ENCODE measurements around the gene DRC7.

Gene DRC7

DNA sequence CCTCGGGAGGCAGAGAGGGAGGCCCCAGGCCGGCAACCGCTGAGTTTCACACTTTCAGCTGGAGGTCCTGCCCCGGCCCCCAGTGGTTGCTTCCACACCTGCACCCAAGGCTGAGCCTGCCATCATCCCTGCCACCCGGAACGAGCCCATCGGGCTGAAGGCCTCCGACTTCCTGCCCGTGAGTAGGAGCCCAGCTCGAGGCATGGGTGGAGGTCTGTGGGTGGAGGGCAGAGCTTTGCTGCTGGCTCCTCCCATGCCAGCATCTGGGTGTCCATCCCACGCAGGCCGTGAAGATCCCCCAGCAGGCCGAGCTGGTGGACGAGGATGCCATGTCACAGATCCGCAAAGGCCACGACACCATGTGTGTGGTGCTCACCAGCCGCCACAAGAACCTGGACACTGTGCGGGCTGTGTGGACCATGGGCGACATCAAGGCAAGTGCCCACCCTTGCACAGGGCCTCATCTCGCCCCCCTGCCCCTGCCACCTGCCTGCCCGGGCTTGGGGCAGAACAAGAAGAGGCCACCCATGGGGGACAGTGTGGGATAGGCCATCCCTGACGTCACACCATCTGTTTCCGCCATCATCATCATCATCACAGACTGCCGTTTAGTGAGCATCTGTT, 60.6 kb downstream of the DRC7 start:
- DNase-seq = no peak

DNA sequence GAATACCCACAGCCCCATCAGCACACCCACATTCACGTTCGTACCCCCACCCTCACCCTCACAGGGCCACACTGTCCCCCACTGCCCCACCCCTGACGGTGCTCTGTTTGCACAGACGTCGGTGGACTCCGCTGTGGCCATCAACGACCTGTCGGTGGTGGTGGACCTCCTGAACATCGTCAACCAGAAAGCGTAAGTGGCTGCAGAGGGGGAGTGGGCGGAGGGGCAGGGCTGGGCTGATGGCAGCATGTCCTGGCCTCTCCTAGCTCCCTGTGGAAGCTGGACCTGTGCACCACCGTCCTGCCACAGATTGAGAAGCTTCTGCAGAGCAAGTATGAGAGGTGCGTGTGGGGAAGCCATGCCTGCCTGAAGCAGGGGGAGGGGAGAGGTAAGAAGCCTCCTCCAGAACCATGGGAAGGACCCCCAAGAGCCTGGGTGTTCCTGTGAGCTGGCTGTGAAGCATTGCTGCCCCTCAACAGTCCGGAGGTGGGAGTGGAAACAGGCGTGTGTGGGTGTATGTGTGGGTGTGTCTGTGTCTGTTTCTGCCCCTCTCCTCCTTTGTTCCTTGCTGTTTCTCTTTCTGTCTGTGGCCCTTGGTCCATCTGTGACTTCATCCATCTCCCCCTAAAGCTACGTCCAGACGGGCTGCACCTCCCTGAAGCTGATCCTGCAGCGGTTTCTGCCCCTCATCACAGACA, 61.3 kb downstream of the DRC7 start:
- DNase-seq = no peak

DNA sequence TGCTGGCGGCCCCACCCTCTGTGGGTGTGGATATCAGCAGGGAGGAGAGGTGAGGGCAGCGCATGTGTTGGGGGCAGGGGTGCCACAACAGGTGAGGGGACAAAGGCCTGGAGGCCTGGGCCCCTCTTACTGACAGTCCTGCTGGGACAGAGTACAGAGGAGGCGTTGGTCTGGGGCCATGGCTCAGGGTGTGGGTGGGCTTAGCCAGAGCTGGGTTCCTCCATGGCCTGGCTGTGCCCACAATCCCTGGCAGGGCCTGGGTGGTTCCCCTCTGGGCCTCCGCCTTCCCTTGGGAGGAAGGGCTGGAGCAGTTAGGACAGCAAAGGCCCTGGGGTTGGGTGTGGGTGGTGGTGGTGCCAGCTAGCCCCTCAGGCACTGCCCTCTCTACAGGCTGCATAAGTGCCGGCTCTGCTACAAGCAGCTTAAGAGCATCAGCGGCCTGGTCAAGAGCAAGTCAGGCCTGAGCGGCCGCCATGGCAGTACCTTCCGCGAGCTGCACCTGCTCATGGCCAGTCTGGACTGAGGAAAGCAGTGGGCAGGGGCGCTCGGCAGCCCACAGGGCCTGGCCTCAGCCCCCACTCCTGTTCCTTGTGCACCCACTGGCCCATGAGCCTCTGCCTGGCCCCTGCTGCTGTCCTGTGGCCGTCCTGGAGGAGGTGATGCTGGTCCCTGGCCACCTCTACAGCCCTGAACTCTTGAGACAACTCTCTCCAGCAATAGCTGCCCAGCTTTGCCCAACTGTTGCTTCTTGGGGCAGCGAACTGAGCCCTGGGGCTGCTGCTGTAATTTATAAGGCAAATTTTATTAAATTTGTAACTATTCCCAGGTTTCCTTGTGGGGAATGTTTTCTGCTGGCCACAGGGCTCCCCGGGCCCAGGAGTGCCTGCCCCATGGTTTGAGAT, 62.1 kb downstream of the DRC7 start:
- DNase-seq = no peak

DNA sequence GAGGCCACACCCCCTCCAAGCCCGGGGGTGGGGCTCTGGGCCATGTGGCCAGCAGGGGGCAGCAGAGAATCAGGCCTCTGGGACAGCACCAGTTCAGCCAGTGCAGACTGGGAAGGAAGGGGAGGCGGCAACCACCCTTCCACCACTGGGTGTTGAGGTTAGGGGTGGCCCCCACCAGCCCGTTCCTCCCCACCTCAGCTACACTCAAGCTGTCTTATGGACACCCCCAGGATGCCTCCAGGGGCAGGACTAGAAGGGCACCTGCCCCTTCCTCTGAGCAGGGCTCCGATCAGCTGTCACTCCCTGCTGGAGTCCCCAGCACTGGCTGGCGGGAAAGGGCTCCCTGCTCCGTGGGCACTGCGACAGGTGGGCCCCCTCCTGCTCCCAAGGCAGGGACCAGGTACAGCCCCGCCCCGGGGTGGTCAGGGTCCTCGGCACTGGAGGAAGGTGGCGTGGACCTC, 62.8 kb downstream of the DRC7 start:
- DNase-seq = peak; percentile 93

DNA sequence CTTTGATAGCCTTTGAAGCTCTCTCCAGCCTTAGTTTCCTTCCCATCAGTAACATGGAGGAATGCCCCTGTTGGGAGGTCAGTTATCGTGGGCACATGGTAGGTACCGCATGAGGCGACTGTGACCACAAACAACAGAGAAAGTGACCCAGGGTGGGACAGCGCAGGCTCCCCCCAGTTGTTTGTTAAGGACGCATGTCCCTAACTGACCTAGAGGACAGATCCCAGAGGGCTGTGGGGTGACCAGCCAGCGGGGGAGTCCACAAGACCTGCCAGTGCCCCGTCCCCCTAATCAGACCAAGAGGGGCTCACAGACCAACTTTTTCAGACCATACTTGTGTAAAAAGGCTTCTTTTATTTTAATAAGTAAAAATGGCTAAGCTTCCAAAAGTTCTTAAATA, 63.3 kb downstream of the DRC7 start:
- DNase-seq = no peak

DNA sequence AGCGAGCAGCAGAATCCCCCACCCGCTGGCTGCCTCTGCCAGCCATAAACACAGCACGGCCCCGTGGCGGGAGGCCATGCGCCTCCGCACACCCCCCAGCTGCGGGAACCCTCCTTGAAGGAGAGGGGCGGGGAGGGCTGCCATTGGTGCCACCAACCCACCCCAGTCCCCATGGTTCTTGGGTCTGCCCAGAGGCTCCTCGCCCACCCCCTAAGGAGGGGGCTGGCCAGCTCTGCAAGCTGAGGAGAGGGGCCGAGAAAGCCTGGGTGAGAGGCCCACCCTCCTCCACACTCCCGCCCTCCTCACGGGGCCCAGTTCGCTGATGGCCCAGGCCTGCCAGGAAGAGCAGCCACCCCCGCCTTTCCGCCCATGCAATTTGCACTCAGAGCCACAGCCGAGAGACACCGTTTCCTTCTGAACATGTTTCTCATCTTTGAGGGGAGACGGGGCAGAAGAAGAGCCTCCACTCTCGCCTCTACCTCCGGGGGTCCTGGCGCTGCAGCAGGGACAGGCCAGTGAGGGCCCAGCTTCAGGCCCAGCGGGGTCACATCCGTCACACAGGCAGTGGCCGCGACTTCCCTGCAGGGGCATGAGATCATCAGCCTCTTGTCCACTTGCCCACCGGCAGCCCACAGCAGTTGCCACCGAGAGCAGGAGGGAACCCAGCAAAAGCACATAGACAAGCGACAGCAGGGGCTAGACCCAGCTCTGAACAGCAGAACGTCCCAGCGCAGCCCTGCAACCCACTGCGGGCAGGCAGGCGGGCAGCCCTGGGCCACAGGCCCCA, 63.9 kb downstream of the DRC7 start:
- DNase-seq = no peak

DNA sequence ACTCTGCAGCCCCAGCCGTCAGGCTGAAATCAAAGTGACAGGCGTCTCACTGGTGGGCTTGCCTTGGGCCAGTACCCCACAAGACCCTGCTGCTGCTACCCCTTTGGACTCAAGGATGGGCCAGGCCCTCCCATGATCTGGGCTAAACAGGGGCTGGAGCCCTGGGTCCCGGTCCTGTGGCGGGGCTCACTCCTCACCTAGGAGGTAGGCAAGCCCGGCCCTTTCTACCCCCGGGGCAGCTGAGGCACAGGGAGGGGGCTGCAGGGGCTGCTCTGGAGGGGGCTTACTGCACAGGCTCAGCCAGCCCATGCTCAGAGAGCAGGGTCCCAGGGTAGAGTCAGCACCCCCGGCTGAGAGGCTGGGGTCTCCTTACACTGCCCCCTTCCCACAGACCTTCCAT, 64.5 kb downstream of the DRC7 start:
- DNase-seq = no peak

DNA sequence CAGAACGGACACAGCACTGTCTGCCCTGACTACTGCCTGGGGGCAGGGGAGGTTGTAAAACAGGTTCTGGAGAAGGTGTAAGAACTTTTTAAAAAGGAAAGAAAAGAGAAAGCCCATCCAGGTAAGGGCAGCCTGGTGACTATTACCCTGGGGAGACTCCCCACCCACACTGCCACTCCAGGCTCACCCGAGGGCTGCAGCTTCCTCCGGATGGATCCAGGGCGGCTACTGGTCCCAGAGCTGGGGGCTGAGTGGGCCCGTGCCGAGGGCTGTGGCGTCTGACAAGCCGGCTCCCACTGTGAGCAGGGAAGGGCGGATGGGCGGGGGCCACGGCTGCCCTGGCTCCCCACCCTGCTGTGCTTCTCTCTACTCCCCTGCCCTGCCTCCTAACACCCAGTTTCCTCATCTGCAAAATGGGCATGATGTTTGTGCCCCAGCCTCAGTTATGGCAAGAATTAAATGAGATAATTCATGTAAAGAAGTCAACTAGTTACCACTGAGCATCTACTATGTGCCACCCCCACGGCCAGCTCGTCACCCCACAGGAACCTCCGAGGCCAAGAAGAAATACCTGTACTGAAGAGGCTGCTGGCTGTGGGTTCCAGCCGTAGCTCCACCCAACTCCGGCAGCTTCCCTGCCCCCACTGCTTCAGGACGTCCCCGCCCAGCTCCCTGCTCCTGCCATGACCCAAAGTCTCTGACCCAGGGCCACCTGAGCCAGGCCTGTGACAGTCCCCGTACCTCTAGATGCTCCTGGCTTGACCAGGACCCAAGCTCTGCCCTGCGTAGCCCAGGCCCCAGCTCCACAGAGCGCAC, 65.1 kb downstream of the DRC7 start:
- DNase-seq = no peak

DNA sequence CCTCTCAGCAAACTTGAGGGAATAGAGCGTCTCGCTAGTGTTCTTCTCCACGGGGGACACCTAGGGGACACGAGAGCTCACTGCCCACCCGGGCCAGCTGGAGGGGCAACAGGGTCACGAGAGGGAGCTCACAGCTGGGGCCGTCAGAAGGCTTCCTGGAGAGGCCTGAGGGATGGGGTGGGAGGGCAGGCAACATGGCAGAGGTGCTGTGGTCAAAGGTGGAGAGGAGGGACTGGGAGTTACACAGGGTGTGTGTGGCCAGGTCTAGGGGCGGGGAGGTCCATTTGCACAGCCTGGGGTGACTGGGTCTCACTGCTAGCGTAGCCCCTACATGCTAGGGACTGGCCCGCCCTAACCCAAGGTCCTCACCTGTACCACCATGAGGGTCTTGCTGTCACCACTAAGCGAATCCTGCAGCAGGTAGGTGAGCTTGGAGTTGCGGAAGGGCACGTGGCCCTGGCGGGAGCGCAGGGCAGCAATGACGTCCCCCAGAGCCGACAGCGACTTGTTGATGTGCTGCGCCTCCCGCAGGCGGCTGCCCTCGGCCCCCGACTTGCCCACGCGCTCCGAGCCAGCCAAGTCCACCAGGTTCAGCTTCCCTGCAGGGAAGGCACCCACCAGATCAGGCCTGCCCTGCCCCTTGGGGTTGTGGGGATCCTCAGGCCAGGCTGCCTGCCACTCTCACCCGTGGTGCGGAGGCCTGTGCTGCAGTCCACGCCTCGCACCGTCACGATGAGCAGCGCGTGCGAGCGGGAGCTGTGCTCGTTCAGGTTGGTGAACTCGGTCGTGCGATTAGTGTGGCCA, 66.0 kb downstream of the DRC7 start:
- no peak for DNase-seq

DNA sequence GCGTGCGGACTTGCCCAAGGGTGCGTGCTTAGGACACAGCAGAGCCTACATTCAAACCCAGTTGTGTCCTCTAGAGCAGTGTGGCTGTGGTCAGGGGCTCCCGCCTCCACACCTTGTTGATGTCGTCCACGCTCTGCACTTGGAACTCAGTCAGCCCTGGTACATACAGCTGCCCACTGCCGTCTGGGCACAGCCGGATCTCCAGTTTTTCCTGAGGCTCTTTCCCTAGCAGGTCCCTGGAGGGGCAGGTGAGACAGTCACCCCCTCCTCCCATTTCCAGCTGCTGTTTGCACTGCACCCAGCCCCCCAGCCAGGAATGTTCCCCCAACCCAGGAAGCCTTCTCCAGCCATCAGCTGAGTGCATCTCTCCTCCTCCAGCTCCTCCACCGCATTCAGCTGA, 66.7 kb downstream of the DRC7 start:
- DNase-seq = no peak

DNA sequence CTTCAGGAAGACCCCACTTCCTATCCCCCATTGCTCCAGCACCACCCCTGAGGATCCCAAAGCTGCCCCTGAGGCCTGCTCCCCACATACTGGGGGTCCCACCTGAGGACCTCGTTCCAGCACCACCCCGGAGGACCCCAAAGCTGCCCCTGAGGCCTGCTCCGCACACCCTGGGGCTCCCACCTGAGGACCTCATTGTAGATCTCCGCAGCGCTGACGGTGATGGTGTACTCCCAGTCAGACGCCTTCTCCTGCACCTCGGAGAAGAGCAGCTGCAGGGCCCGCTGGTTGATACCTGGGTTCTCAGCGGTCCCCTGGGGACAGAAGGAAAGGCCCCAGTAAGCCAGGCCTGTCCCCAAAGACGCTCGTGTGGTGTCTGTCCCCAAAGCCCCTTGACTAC, 67.4 kb downstream of the DRC7 start:
- DNase-seq = no peak

DNA sequence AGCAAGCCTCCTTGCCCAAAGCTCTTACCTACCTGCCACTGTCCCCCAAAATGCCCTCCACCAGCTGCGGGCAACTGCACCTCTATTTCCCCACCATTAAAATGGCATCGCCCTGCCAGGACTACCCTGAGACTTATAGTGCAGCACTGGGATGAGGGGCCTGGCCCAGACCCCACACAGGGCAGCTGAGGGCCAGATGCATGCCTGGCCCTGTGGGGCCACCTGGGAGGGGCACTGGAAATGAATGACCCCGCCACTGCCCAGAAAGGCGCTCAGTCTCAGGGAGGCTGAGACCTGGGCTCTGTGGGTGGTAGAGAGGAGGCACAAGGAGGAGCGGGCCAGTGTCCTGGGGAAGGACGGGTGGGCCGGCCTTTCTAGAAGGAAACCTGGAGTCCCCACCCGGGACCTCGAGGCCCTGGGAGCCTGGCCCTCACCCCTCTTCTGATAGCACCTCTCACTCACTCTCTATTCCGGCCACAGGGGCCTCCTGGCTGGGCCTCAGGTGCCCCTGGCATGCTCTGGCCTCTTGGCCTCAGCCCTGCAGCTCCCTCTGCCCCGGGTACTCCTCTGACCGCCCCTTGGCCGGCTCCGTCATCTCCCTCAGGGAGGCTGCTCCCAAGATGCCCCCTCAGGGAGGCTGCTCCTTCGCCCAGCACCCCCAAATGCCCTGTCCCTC, 67.9 kb downstream of the DRC7 start:
- DNase-seq = no peak

DNA sequence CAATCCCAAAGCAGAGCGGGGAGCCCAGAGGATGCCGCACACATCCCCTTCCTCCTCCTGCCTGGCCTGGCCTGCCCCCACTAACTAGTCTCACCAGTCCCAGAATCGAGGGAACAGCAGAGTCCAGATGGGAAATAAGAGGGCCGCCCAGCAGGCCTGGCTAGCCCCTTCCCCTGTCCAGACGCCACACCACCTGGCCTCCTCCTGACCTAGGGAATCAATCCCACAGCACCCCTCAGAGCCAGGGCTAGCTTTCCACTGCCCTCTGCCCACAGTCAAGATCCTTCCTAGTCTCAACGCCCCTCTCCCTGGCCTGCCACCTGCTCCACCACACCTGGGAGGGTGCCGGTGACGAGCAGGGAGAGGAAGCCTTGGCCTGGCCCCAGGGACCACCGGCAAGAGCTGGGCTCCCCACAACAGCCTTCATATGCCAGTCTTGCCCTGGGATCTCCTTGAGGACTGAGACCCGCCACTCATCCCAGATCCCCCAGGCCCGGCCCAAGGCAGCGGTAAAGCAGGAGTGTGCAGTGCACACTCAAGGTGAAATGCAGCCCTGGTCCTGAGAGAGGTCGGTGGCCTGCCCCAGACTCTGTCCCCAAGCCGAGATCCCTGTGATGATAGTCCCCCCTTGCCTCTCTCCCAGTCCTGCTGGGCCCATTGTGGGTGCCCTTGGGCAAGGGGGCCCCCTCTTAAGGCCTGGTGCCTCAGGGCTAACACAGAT, 68.8 kb downstream of the DRC7 start:
- no peak for DNase-seq

DNA sequence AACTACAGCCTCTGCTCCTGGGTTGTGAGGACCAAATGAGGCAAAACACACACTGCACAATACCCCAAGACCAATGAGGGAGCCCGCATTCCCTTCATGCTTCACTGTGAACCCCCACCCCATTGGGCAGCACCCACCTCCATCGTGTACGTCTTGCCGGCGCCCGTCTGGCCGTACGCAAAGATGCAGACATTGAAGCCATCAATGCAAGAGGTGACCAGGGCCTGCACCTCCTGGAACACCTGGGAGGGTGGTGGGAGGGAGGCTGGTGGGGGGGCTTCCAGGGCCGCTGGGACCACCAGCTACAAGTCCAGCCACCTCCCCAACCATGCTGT, 69.4 kb downstream of the DRC7 start:
- DNase-seq = no peak

DNA sequence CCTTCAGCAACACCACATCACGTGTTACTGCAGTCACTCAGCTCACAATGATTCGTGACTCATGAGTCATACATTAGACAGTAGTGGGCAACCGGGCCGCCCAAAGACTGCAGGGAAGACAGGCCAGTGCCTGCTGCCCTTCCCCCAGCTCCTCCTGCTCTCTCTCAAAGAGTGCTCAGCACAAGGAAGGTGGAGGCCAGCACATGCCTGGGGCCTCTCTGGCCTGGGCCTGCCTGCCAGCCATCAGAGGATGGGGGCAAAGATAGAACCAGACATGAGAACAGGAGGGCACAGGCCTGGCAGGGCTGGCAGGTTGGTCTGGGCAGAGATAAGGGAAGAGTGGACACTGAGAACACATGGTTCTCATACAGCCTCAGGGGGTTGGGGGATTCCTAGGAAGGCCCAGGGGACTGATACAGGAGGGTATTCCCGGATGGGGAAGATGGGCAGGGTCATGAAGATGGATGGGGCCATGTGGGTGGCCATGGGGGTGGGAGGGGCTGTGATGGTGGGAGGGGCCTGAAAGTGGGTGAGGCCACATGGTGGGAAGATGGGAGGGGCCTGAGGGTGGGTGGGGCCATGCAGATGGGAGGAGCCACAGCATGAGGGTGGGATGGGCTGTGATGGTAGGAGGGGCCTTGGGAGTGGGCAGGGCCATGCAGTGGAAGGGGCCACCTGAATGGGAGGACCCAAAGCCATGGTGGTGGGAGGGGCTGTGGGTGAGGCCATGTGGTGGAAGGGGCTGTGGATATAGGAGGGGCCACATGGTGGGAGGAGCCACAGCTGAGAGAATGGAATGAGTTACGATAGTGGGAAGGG, 69.9 kb downstream of the DRC7 start:
- peak; percentile 88 for DNase-seq

DNA sequence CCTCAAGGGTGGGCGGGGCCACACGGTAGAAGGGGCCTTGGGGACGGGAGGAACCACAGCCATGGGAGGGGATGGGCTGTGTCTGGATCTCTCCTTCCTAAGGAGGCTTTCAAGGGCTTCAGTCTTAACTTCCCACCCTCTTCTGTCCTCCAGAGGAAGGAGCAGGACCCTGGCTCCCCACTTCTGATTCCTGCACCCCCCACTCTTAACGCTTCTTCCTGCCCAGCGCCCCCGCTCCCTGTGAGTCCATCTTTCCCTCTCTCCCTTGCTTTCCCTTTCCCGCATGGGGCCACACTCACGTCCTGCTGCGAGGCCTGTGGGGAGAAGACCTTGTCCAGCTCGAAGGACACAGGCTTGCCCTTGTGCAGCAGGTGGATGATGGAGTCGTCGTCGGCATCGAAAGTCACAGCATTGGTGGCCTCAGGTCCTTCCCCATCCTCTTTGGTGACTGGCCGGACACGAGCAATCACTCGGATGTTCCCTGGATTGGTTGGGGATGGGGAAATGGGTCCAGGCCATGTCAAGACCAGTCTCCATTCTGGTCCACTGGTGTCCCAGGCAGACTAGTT, 70.6 kb downstream of the DRC7 start:
- no peak for DNase-seq

DNA sequence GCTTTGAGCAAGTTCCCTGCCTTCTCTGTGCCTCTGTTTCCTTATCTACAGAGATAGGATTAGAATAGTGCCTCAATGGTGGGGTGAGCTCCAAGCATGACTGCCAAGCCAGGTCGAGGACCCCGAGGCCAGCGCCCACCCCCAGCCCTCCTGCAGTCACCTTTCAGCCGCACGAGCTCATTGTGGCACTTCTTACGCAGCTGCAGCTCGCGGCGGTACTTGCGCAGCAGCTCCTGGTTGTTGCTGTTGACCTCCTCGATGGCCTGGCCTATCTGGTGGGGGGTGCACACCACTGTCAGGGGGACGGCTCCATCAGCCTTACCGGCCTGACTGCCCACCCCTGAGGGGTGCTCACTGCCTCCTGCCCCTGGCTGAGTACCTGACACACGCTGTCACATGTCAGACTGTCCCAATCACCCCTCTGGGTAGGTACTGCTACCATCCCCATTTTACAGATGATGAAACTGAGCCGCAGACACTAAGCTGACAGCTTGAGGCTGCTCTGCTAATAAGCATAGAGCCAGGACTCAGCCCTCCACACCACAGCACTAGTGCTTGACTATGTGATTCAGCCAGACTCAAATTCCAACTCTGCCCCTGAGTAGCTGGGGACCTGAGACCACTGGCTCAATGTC, 72.2 kb downstream of the DRC7 start:
- DNase-seq = no peak

DNA sequence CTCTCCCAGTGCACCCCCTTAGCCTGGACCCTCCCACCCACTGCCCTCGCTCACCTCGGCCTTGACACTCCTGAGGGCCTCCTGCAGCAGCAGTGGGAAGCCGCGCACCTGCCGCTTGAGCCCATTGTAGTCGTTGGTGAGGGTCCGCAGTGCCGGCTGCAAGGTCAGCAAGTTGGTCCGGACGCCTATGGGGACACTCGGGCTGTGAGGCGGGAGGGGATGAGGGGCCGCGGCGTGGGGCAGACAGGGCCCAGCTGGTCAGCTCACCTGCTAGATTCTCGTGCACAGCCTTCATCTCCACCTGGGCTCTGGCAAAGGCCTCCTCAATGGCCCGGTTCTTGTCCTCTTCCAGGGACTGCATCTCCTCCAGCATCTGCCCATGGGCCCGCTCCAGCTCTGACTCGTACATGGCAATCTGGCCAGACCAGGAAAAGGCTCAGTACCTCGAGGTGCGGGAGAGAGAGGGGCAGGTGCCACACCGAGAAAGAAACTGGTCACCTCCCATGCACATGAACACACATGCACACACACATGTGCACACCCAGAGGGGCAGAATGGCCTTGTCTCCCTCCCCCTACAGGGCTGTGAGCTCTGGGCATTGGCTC, 75.0 kb downstream of the DRC7 start:
- DNase-seq = no peak
